Spleen (tissue), 7 donors: ENCODE data around the gene EVI5L.
"Not testable (repeated sequence)": the region's sequence is repeated elsewhere in the genome, so short reads cannot be mapped to it uniquely, and the experiment has no call there.

Experiments used
- POLR2A ChIP-seq, 3 donors: fragments of 450-650 bp; IDR thresholded peaks; one replicate each; pipeline ENCODE4 v1.5.1; 2017; ENCODE audit warnings: antibody characterized with exemption in 3 of 3, mild to moderate bottlenecking in 1 of 3
- POLR2AphosphoS5 ChIP-seq, 3 donors: sonication (generic); formaldehyde crosslinking; IDR thresholded peaks; one replicate each; pipeline ENCODE4 v1.5.1; 2017; ENCODE audit warnings: antibody characterized with exemption in 3 of 3
- TF ChIP-seq, protein P1 (sequence below), 11 experiments: fragments of 200-600 bp in 7 of 11; fragments of 450-650 bp in 4 of 11; sonication (generic) in 4 of 11; IDR thresholded peaks in 8 of 11; conservative IDR thresholded peaks in 3 of 11; 1 replicate in 7 of 11; 2 replicates in 4 of 11; pipeline versions ENCODE4 v1.4.0 to v1.8.0; 2016 to 2021; ENCODE audit warnings: antibody characterized with exemption in 11 of 11, inconsistent platforms in 4 of 11, mild to moderate bottlenecking in 1 of 11
- donor health status: DM: no; HTN: no; CAD: no; lungs with moderate emphysema.
- donor health status: DM: no; HTN: no; CAD: no.
- donor health status: DM: no; HTN: no; CAD: no.

DNA sequence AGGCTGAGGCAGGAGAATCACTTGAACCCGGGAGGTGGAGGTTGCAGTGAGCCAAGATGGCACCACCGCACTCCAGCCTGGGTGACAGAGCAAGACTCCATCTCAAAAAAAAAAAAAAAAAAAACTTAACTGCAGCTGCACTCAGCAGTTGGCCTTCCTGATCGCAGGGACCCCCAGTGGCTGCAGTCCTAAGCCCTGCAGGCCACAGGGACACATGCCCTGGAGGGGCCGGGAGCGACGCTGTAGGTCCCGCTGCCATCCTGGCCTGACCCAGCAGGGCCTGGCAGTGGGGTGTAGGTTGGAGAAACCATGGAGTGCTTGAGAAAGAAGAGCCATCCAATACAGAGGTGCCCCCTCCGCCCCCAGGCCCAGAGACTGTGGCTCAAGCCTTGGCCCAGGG, 29.1 kb downstream of the EVI5L start:
- TF ChIP-seq, protein P1, sequence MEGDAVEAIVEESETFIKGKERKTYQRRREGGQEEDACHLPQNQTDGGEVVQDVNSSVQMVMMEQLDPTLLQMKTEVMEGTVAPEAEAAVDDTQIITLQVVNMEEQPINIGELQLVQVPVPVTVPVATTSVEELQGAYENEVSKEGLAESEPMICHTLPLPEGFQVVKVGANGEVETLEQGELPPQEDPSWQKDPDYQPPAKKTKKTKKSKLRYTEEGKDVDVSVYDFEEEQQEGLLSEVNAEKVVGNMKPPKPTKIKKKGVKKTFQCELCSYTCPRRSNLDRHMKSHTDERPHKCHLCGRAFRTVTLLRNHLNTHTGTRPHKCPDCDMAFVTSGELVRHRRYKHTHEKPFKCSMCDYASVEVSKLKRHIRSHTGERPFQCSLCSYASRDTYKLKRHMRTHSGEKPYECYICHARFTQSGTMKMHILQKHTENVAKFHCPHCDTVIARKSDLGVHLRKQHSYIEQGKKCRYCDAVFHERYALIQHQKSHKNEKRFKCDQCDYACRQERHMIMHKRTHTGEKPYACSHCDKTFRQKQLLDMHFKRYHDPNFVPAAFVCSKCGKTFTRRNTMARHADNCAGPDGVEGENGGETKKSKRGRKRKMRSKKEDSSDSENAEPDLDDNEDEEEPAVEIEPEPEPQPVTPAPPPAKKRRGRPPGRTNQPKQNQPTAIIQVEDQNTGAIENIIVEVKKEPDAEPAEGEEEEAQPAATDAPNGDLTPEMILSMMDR (IDR thresholded peaks at IDR 0.05 in 8 of 11, conservative IDR thresholded peaks at IDR 0.05 in 3 of 11) = not testable (repeated sequence)
- TF ChIP-seq POLR2AphosphoS5, POLR2A (IDR thresholded peaks at IDR 0.05): not testable (repeated sequence)
